Mucosa of descending colon (tissue), 3 donors: ENCODE results near the gene PCED1B. TPM values are rescaled to one million over a fixed set of nuclear protein-coding genes. Genes with fewer than 3 reads are reported as not detected.
"Not testable (repeated sequence)": the region's sequence is repeated elsewhere in the genome, so short reads cannot be mapped to it uniquely, and the experiment has no call there.

Source experiments
- ATAC-seq: fragments of 200-7000 bp; cut with Tn5 transposase; one replicate; pipeline ENCODE4 v1.9.1; 2020; ENCODE audit warnings: mild to moderate bottlenecking, moderate library complexity
- DNase-seq, 3 donors: peaks; one replicate each; pipeline ENCODE4 v3.0.0-alpha.2; 2020
- H3K36me3 ChIP-seq: fragments of 200-600 bp; one replicate; pipeline ENCODE4 v1.8.0; 2021; ENCODE audit warnings: low read depth, mild to moderate bottlenecking
- H3K4me1 ChIP-seq: fragments of 200-600 bp; one replicate; pipeline ENCODE4 v1.8.0; 2021; ENCODE audit warnings: low read depth, mild to moderate bottlenecking
- H3K4me3 ChIP-seq: fragments of 200-600 bp; one replicate; pipeline ENCODE4 v1.8.0; 2021; ENCODE audit warnings: mild to moderate bottlenecking
- H3K9me3 ChIP-seq: fragments of 200-600 bp; one replicate; pipeline ENCODE4 v1.8.0; 2021; ENCODE audit warnings: mild to moderate bottlenecking
- CTCF ChIP-seq: fragments of 200-600 bp; IDR thresholded peaks from one replicate; pipeline ENCODE4 v1.8.0; 2022; ENCODE audit warnings: antibody characterized with exemption, mild to moderate bottlenecking
- intact Hi-C, 2 donors: fragments of 100-400 bp; cut with DNase I in 1 of 2; cut with micrococcal nuclease in 1 of 2; formaldehyde crosslinking; loops; one replicate each; pipeline versions ENCODE4 v1.11.0 to v1.11.1; 2022; cut with DNase I, micrococcal nuclease
- total RNA-seq, 3 donors: library from RNA; stranded (reverse); fragmentation: NEBNext Ultra II Directional in 2 of 3; extraction: Animal tissue kit (Norgen Biotek cat#: 25700) in 2 of 3; gene quantifications; one replicate each; pipeline versions ENCODE4 v1.2.1 to v1.2.4, GENCODE V29; 2021 to 2023
- donor health status: DM: no; HTN: no; CAD: no; lungs with moderate emphysema.
- donor health status: DM: no; HTN: no; CAD: no.
- donor health status: DM: no; HTN: yes; CAD: no.

The PCED1B gene
- total RNA-seq, 3 donors from 2014 or later: 2.2 to 4.7 (median 2.9) TPM

GRCh38 chr12:47048541-47048940 is 30.9 kb upstream of the PCED1B start:
- H3K4me1 ChIP-seq: no peaks in the 10 kb centered on the region
- H3K4me3 ChIP-seq: no peak overlapping the region
- no peak for TF ChIP-seq CTCF
- intact Hi-C loops: no loop called here
- DNase-seq (no peak), ATAC-seq (no peak)
- peaks cover 9% of the 10 kb centered on the region for H3K9me3 ChIP-seq
- H3K36me3 ChIP-seq: no peaks in the 10 kb centered on the region

DNA sequence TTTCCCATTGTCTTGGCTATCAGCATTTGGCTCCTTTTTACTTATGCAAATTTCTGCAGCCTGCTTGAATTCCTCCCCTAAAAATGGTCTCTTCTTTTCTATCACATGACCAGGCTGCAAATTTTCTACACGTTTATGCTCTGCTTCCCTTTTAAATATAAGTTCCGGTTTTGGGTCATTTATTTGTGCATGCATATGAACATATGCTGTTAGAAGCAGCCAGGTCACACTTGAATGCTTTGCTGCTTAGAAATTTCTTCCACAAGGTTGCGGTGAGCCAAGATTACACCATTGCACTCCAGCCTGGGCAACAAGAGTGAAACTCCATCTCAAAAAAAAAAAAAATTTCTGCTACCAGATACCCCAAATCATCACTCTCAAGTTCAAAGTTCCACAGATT is 28.1 kb upstream of the PCED1B start:
- DNase-seq, ATAC-seq, H3K36me3 ChIP-seq, intact Hi-C loops, H3K9me3 ChIP-seq, H3K4me3 ChIP-seq, H3K4me1 ChIP-seq: not testable (repeated sequence)

DNA sequence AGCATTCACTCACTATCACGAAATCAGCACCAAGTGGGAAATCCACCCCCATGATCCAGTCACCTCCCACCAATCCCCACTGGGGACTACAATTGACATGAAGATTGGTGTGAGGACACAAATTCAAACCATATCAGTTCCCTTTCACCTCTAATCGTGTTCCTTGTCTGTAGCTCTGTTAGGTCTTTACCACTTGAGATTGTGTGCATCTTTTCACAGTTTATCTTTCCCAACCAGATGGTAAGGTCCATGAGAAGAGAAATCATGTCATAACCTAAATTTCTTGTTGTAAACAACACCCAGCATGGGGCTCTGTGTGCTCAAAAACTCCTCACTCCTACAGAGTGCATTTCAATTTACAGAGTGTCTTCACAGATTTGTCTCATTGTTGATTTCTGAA is 27.1 kb upstream of the PCED1B start:
- intact Hi-C loops: no loop called here
- TF ChIP-seq CTCF: no peak
- no peaks in the 10 kb centered on the region for H3K4me1 ChIP-seq
- ATAC-seq: no peak
- no peaks in the 10 kb centered on the region for H3K36me3 ChIP-seq
- no peak for DNase-seq
- no peak overlapping the region for H3K4me3 ChIP-seq
- H3K9me3 ChIP-seq: peaks cover 9% of the 10 kb centered on the region

DNA sequence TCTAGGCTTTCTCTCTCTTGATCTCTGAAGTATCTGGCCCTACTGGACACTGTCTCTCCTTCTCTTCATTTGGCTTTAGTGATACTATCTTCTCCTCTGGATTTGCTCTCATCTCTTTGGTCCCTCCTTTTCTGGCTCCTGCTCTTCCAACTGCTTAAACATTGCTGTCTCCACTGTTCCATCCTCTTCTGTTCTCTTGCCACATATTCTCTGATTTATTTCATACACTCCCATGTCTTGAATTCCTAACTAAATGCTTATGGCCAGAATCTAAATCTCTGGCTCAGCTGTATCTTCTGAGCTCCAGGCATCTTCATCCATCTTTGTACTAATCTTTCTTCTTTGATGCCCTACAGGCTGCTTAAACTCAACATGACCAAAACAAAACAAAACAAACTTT is 25.5 kb upstream of the PCED1B start:
- ATAC-seq (no peak), DNase-seq (no peak)
- H3K4me1 ChIP-seq: no peaks in the 10 kb centered on the region
- intact Hi-C loops: no loop called here
- TF ChIP-seq CTCF: no peak
- no peak overlapping the region for H3K4me3 ChIP-seq
- H3K36me3 ChIP-seq: no peaks in the 10 kb centered on the region
- peaks cover 9% of the 10 kb centered on the region for H3K9me3 ChIP-seq

DNA sequence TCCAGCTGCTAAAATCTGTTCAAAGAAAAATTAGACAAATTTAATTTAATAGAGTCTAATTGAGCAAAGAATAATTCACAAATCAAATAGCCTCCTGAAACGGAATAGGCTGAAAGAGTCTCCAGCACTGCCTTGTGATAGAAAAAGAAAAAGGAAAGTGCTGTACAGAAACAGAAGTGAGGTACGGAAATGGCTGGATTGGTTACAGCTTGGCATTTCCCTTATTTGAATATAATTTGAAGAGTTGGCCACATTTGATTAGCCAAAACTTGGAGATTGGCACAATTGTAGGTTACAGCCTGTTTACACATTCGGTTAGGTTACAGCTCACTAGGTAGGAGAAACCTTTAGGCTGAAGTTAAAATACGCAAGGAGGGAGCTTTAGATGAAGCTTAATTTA is 24.8 kb upstream of the PCED1B start:
- no peaks in the 10 kb centered on the region for H3K4me1 ChIP-seq
- no peak overlapping the region for H3K4me3 ChIP-seq
- no peak for TF ChIP-seq CTCF
- ATAC-seq (no peak), DNase-seq (no peak)
- peaks cover 9% of the 10 kb centered on the region for H3K9me3 ChIP-seq
- no peaks in the 10 kb centered on the region for H3K36me3 ChIP-seq
- intact Hi-C loops: no loop called here

GRCh38 chr12:47055856-47056255 is 23.6 kb upstream of the PCED1B start:
- DNase-seq, ATAC-seq: not testable (repeated sequence)

GRCh38 chr12:47056944-47057343 is 22.5 kb upstream of the PCED1B start:
- H3K36me3 ChIP-seq, intact Hi-C loops, H3K9me3 ChIP-seq, H3K4me1 ChIP-seq, ATAC-seq, DNase-seq, H3K4me3 ChIP-seq: not testable (repeated sequence)

More at GRCh38 chr12:47055856-47056255, 23.6 kb upstream of the PCED1B start:
- H3K4me3 ChIP-seq, intact Hi-C loops, H3K36me3 ChIP-seq, H3K4me1 ChIP-seq, H3K9me3 ChIP-seq: not testable (repeated sequence)

DNA sequence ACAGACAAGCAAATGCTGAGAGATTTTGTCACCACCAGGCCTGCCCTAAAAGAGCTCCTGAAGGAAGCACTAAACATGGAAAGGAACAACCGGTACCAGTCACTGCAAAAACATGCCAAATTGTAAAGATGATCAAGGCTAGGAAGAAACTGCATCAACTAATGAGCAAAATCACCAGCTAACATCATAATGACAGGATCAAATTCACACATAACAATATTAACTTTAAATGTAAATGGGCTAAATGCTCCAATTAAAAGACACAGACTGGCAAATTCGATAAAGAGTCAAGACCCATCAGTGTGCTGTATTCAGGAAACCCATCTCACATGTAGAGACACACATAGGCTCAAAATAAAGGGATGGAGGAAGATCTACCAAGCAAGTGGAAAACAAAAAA is 20.8 kb upstream of the PCED1B start:
- H3K4me1 ChIP-seq, H3K9me3 ChIP-seq, DNase-seq, intact Hi-C loops, H3K4me3 ChIP-seq, ATAC-seq, H3K36me3 ChIP-seq: not testable (repeated sequence)
